DMS114 treated with DMSO at 0.1 percent for 48 hours (cell line): ENCODE data around the gene CYTH1.

Experiments
- DNase-seq: peaks from one replicate; lab custom pipeline; 2025; ENCODE audit not compliant: unreplicated experiment; lab: John Stamatoyannopoulos, UW

The CYTH1 gene

DNA sequence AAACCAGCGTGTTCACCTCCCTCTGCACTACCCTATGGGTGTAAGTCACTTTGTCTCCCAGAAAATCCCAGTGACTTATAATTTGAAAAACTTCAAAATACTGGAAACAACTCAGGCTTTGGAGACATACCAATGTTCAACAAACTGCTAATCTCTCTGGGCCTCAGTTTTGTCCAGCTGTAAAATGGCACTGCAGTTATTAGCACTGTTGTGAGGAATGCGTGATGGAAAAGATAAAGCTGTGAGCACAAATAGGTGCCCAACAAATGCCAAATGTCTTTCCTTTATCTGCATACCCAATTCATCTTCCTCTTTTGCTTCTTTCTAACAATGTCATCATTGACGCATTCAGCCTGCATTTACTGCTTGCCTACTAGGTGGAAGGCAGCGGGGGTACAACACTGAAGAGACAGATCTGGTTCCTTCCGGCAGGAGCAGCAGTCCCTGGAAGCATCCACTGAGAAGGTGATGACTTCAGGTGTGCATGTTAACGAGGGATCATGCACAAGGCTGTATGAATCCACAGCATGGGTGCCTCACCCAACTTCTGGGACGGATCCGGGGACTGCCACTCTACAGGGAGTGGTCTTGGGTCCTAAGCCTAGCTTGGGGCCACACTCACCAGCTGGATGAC lies 63.4 kb downstream of the CYTH1 start:
- DNase-seq = no peak

DNA sequence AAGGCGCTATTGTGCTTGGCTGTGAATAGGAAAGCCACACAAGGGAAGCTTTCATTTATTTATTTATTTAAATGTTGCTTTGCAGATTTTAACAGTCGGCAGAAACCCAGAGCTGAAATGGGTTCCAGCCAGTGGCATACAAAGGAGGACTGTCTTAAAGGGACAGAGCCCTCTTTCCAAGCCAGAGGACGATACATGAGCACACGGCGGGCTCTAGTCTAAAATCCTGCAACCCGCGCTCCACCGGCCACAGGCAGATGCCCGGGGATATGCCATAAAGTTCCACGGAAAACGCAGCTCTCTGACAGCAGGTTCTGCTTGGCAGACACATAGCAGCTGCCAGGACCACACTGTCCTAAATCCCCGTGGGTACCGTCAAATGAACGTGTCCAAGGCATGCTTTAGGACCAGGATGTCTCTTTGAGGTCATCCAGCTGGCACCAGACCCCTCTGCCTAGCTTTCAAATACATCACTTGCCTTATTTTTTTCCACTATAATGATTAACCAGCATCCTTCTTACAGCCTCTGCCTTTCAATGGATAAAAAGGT lies 64.6 kb downstream of the CYTH1 start:
- no peak for DNase-seq

DNA sequence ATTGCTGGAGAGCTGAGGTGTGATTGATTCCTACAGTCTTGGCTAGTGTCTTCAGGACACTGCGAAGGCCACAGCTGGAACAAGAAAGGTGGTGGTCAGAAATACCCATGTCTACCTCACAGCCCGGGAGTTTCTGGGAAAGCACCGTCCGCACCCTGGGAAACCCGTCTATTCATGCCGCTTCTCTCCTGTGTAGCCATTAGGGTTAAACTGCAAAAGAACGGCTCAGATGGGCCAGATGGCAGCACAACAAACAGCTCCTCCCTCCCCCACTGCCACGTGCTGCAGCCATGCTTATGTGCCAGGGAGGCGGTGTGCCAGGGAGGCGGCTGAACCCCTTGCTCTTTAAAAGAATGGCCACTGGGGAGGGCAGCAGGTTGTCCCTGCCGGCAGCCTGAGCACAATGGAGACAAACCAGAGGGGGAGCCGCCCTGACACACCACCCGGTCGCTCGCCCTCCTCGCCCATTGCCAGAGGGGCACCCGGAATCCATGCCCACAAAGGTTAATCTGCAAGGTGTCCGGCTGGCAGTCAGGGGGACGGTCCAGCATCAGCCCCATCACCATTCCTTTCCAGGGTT lies 65.2 kb downstream of the CYTH1 start:
- peak; percentile 15 for DNase-seq

DNA sequence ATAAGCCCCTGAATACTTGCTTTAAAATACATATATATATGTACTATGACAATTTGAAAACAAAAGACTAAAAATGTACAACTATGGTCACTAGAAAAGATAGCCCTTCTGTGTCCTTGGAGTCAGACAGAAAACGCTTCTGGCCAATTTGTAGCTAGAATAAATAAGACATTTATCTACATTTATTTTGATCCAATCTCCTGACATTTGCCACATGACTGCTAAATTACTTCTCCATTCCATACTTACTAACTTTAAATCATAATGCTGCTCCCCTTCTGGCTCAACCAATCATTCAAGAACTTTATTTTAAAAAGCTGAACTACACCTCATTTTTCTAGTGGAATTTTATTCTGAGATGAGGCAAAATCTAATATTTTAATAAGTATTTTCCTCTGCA lies 65.8 kb downstream of the CYTH1 start:
- DNase-seq = no peak

DNA sequence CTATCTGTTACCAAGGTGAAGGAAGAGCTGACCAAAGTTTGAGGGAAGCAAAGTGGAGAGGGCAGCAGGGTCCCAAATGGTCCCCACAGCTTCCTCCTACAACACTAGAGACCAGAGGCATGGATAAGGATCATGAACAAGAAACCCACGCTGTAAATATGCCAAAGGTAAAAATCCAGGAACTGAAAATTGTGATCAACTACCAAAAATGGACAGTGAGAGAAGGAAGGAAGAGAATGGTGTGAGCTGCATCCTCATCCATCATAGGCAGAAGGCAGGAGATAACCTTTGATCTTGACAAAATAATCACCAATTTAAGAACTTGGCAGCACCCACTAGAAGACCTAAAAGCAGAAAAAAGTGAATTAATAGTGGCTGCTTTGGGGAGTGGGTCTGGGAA lies 66.2 kb downstream of the CYTH1 start:
- no peak for DNase-seq

DNA sequence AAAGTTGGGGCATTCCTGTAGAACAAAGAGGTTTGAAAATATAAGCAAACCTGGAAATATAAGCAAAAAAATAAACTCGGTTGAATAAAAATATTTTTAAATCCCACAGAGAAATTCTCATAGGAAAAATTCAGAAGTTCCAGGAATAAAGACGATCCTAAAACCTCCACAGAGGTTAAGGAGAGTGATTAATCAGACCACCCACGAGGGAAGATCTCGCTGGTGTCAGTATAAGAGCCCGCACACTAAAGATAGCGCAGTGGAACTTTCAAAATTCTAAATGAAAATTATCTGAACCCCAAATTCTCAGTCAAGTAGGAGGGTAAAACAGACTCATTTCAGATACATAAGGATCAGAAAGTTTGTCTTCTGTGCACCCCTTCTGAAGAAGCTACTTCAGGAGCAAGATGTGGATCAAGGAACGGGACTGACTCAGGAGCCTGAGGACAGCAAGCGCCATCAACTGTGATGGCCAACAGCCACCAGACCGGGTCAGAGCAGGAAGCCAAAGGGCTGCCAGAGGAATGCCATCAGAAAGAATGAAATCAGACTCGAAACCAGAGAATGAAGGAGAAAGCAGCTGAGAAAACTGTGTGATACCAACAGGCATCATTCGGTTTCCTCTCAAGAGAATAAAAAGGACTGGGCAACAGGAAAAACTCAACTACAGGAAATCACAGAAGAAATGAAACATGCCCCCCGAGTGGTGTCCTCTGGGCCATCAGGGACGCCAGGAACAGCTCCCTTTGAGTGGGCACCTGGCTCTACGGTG lies 66.9 kb downstream of the CYTH1 start:
- DNase-seq = no peak

DNA sequence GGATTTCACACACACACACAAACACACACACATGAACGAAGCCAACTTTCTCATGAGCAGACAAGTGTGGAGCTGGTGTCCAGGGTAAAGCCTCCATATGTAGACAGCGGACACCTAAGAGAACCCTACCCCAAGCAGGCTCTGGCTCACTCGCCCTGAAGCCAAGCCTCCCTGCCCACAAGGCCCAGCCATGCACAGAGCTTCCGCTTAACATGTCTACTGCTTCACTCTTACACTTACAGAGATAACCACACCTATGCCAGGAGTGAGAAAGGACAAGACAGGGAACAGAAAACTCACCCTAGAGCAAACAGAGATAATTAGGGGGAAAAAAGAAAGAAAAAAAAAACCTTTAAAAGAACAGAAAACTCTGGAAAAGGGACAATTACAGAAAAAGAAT lies 67.5 kb downstream of the CYTH1 start:
- no peak for DNase-seq

DNA sequence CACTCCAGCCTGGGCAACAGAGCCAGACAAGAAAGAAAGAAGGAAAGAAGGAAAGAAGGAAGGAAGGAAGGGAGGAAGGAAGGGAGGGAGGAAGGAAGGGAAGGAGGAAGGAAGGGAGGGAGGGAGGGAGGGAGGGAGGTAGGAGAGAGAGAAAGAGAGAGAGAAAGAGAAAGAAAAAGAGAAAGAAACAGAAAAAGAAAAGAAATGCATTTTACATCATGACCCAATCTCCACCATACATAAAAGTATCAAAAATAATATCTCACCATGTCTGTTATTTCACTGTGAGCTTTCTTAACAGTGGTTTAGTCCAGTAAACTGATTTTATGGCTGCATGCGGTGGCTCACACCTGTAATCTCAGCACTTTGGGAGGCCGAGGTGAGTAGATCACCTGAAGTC lies 70.0 kb downstream of the CYTH1 start:
- no peak for DNase-seq

DNA sequence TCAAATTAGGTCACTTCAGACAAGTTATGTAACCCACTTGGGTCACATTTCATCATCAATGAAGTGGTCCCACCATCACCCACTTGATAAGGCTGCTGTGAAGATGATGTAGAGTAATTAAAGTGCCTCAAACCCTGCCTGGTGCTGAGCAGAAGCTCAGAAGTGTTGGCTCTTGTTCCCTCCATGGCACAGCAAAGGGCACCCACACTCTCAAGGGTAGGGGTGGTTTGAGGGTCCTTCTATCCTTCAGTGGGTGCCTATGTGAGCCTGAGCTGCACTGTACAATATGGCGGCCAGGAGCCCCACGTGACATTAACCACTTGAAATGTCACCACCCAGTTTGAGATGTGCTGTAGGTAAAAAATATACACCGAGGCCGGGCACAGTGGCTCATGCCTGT lies 71.5 kb downstream of the CYTH1 start:
- no peak for DNase-seq

DNA sequence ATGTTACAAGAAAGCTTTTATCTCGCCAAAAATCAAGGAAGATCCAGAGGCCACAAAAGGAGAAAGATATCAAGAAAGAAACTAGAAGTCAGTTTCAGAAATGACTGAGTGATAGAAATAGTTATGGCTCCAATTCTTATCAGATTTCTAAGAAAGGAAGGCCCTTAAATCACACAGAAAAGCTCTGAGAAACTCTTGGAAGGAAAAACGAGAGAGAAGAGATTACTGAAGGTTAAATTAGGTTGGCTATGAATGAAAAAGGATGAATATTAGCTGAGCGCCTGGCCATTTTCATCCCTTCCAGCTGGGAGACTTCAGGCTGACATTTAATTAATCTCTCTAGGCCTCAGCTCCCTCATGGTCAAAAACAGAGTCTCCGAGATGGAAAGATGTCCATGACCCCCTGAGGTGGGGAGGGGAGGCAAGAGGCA lies 72.3 kb downstream of the CYTH1 start:
- no peak for DNase-seq

DNA sequence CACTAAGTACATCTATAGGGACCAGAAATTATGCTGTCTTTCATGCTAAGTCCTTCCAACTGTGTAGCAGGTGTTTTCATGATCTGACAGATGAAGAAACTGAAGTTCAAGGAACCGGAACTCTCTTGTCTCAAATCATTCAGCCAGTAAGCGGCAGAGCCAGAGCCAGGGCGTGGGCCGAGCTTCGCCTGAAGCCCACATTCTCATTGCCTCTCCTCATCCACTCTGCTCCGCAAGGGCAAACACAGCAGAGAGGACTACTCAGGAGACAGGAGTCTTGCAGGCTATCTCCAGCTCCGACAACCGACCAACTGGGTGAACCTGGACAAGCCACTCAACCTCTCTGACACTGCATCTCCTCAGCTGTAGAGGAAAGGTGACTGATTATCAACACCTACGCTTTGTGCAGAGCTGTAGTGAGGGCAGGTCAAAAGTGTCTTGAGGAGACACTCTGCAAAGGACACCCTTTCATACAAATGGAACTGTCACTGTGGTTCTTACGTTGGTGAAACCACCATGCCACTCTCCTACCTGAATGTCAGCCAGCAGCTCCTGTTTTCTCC lies 72.9 kb downstream of the CYTH1 start:
- DNase-seq = no peak

DNA sequence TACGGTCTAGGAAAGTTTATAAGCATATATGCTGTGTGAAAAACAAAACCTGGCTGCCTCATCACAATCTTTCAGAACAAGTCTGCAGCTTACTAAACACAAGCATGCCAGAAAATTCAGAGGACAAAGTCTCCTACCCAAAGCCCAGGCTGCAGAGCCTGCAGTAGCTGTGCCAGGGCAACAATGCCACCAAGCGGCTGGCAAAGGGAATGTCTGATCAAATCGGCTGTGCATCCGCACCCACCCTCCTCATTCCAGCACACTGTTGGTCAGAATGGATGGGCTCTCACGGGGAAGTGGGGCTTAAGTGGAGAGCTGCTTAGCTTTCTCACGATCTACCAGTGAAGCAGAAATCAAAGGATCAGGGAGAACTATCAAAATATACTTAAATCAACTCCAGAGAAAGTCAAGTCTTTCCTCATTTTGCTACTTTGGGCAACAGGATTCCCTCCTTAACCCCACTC lies 73.5 kb downstream of the CYTH1 start:
- DNase-seq = peak; percentile 48

DNA sequence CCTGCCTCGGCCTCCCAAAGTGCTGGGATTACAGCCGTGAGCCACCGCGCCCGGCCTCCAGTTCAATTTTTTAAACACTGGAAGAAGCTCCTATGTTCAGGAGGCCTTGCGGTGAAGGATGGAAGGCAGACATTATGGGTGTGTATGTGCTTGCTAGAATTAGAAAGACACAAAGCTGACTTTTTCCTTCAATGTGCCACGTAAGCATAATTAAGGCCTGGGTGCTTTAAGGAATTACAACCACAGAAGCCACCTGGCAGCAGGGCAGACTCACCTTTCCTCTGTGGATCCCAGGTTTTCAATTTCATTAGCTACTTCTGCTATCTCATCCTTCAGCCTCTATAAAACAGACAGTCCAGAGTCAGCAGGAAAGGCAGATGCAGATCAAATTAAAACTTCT lies 74.2 kb downstream of the CYTH1 start:
- no peak for DNase-seq

DNA sequence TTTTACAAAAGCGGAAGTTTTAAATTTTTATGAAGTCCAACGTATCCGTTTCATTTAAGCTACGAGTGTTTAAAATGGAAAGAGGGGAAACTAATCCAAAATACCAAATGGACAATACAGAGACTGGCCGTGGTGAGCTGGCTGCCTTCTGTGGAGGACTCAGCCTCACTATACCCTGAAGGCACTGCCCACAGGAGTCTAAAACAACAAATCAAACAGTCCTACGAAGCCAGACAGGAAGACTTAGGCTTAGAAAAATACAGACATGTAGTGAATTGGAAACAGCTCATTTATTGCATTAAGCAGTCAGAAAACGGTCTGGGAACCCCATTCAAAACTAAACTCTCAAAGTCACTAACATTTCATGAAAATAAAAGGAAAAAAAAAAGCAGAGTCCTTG lies 75.1 kb downstream of the CYTH1 start:
- DNase-seq = no peak

DNA sequence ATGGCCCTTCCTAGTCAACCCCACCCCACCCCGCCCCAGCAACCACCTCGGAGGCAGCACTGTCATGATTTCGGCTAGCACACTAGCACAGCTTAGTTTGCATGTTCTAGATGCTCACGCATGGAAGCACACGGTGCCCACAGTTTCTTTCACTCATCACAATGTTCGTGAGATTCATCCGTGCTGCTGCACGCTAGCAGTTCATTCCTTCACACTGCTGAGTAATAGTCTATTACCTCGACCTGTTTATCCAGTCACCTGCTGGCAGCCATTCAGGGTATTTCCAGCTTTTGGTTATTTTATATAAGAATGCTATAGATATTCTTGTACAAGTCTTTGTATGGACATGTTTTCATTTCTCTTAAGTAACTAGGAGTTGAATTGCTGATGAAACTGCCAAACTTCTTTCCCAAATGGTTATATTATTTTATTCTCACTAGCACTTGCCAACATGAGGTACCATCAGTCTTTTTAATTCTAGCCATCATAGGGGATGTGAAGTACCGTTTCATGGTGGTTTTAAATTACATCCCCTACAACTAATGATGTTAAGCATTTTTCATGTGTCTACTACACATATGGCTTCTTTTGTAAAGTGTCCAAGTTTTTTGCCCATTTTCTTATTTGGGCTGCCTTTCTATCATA lies 75.7 kb downstream of the CYTH1 start:
- DNase-seq = no peak

DNA sequence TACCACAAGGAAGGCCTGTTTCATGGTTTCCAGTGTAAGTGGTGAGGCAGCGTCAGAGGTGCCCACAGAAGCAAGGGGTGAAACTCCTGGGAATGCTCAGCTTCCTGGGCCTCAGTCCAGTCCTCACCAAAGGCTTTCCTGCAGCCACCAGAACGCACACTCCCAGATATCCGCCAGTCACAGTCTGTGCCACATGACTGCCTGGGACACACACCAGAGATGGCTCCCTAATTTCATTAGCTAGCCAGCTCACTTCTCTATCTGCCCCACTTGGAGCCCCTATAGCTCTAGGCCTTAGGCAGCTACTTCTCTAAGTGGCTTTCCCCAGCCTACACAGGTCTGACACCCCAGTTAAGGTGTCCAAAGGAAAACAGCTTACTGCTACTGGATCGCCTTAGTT lies 77.0 kb downstream of the CYTH1 start:
- DNase-seq = no peak

DNA sequence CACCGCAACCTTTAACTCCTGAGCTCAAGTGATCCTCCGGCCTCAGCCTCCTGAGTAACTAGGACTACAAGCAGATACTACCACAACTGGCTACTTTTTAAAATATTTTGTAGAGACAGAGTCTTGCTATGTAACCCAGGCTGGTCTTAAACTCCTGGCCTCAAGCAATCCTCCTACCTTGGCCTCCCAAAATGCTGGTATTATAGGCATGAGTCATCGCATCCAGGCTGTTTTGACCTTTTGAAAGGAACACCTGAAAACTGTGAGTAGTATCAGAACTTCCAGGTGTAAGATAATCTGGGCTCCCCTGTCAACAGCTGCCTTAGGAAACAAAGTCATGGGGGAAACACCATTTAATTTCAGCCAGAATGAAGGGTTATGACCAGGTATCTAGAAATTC lies 77.5 kb downstream of the CYTH1 start:
- no peak for DNase-seq

DNA sequence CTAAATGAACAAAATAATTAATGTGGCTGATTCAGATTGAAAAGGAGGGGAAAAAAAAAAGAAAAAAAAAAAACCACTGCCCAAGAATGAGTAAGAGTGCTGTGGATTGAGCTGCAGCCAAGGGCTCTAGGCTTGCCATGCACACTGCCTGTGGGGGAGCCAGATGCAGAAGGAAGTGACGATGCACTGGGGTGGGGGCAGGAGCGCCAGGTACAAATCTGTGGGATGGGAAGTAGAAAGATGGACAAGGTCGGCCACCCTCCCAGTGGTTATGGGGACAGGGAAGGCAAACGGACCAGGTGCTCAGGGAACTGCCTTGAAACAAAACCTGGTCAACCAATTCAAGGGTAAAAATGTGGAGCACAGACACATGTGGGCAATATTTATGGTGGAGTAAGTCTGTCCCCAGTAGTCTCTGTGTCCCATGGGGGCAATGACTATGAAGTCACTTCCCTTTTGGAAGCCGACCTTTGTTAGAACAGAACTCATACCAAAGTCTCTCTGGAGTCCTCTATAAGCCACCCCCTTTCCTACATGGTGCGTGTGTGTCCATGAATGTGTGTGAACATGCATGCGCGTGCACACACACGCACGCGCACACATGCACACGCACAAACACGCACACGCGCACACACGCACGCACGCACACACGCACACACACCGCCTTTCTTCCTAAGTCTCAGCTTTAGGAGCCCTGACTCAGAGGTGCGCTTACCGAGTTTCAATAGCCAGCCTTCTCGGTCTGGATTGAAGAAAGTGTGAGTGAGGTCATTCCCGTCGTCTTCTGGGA lies 84.3 kb downstream of the CYTH1 start:
- no peak for DNase-seq

DNA sequence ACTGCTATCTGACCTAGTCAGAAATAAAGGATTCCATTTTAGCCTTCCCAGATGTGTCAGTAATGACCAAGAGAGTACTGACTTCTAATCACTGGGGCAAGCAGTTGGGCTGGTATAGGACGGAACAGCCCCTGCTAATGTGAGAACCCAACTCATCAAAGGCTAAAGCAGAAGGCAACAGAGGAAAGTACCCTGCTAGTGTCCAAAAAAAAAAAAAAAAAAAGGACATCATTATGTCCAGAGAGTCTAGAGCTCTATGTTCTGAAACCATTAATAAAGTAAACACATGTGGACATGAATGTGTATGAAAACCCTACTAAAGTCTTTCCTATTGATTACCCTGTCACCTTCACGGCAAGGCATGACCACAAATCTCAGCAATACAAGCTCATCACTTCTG lies 85.0 kb downstream of the CYTH1 start:
- DNase-seq = no peak
